Posterior vena cava (tissue), 2 donors: ENCODE results near the gene PIGW. TPM values are rescaled to one million over a fixed set of nuclear protein-coding genes. Genes with fewer than 3 reads are reported as not detected.
A peak's percentile ranks its signal among the peaks of the same experiment; 100 is the strongest.

Experiments
- DNase-seq: peaks from one replicate; pipeline ENCODE4 v3.0.0-alpha.2; 2020; ENCODE audit warnings: low spot score
- intact Hi-C, 2 donors: fragments of 100-400 bp; cut with DNase I; formaldehyde crosslinking; loops; one replicate each; pipeline versions ENCODE4 v1.14.1 to v1.14.2; 2022 to 2023
- long read RNA-seq, 2 donors: library from polyadenylated mRNA; unstranded; transcript quantifications; one replicate each; pipeline ENCODE4 v2.0.0, GENCODE V29; 2020 to 2021
- total RNA-seq, 2 donors: library from RNA; stranded (reverse); fragmentation: NEBNext Ultra II Directional; extraction: Animal tissue kit (Norgen Biotek cat#: 25700); gene quantifications; one replicate each; pipeline ENCODE4 v1.2.1, GENCODE V29; 2021
- donor health status: DM: yes; HTN: yes; CAD: no.
- donor health status: DM: yes; HTN: yes; CAD: no.

PIGW gene
- 1 to 10 TPM; 6.0 to 6.3 TPM for total RNA-seq
- long read RNA-seq, donor 1, partial matches to known transcripts, result 0 of 4 reads
- long read RNA-seq, donor 1, other reads (novel, unspliced or antisense), result 0 of 4 reads
- long read RNA-seq, donor 2, partial matches to known transcripts, result 1 of 3 reads
- long read RNA-seq, donor 2, other reads (novel, unspliced or antisense), result 0 of 3 reads

- intact Hi-C loops, result no loop called here
- DNase-seq, result peak; percentile 97
Measured at GRCh38 chr17:36534840-36535668, at the start of gene PIGW, which contains the start of gene MYO19. PIGW (plus strand) TSS chr17:36534987; CDS start chr17:36537102, 2,115 bp downstream. MYO19 (minus strand) TSS chr17:36534868; CDS start chr17:36532538, 2,330 bp downstream.

DNA sequence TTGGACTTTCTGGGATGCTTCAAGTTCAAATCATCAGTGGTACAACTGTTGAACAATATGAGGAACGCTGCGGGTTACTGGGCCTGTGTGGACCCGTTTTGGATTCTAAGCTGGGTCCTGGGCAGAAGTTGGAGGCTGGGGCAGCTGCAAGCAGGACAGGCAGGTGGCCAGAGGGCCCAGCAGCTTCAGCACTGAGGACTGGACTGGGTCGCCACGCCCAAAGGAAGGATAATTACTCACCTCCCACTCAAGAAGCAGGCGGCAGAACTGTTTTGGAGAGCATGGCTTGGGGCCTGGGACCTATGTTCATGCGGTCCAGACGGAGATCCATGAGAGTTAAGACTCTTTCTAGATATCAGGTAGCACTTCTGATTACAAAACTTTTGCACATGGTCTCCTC lies 49.8 kb upstream of the PIGW start:
- DNase-seq, result no peak
- intact Hi-C loops, result loop anchor here in 1 of 2 donors (10.0 kb wide), 1 partner anchor 520 kb away; no protein-coding TSS in a partner anchor

DNA sequence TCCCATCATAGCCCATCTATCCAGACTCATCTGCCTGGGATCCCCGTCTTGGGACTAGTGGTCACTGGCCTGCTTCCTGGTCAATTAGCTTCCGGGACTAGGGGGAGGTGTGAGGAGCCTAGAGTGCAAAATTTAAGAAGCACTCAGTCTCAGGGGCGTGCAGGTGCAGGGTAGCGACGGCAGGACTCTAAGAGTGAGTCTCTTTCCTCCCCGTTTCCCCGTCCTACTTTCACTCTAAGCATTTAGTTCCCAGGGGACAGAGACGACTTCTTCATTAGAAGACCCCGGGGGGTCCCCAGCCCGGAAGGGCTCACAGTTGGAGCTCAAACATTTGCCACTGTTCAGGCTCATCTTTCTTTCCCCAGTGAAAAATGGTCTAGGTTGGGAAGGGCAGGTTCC lies 49.0 kb upstream of the PIGW start:
- no peak for DNase-seq
- intact Hi-C loops, result loop anchor here in 1 of 2 donors (10.0 kb wide), 1 partner anchor 521 kb away; no protein-coding TSS in a partner anchor

DNA sequence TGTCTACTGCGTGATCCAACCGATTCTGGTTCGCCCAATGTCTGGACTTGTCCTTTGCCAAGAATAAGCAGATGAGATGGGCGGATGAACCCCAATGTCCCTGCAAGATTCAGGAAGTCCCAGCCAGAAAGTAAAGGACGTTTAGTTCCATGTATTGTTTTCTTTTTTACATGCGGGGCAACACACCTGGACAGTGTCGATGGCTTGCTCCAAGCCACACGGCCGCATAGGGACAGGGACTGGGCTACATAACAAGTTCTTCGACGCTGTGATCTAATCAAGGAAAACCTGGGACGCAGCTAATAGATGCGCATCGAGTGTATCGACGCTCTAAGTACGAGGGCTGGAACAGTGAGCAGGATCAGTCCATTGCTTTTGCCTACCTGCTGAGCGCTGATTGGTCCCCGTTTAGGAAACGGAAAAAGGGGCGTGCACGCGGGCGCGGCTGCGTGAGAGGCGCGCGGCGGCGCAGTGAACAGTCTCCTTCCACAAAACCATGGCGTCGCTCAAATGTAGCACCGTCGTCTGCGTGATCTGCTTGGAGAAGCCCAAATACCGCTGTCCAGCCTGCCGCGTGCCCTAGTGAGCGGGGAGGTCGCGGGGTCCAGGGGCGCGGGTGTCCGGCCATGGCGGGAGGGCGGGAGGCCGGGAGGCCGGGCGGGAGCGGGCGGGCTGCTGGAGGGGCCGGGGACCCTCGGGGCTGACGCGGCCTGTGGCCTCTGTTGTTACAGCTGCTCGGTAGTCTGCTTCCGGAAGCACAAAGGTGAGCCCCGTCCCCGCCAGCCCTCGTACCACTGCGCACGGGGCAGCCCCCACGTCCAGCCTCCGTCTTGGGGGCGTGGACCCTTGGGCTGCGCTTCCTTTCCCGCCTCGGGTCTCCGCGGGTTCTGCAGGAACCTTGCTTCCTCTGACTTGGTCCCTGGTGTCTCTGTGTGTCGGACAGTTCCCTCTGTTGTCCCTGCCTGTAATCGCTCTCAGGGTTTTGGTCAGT lies 48.3 kb upstream of the PIGW start, which contains the start of gene ZNHIT3:
Gene ZNHIT3 (plus strand): TSS at position 478 of the 991 bp plus-strand sequence. CDS start 19 bp downstream, at position 497.
- peak; percentile 97 for DNase-seq
- intact Hi-C loops, result loop anchor here in 1 of 2 donors (10.0 kb wide), 1 partner anchor 522 kb away; no protein-coding TSS in a partner anchor

- no peak for DNase-seq
- intact Hi-C loops, result no loop called here
Measured at GRCh38 chr17:36493956-36494355, 40.8 kb upstream of the PIGW start.

- no peak for DNase-seq
- intact Hi-C loops, result no loop called here
Measured at GRCh38 chr17:36494674-36495073, 40.1 kb upstream of the PIGW start.

GRCh38 chr17:36495076-36495578 lies 39.7 kb upstream of the PIGW start:
- intact Hi-C loops, result no loop called here
- DNase-seq, result no peak

- intact Hi-C loops, result no loop called here
- no peak for DNase-seq
Measured at GRCh38 chr17:36496018-36496789, 38.6 kb upstream of the PIGW start.

DNA sequence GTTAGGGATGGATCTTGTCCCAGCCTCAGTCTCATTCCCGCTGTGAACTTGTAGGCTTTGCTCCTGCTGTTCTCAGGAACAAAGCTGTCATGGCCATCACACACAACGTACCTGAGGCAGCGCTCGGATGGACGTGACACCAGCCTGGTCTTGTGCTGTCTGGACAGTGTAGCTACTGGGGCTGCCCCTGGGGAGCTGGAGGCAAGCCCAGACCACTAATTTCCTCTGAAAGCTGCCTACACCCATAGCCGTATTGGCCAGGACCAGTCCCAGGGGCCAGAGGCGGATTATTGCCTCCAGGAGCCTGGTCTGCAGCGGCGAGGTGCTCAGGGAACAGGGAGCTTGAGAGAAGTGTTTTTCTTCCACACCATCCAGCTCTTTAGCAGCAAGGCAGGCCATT lies 36.6 kb upstream of the PIGW start:
- no peak for DNase-seq

GRCh38 chr17:36498560-36499300 lies 36.1 kb upstream of the PIGW start:
- DNase-seq, result no peak
- intact Hi-C loops, result no loop called here

More for the DNA sequence above, 36.6 kb upstream of the PIGW start:
- intact Hi-C loops, result no loop called here

- intact Hi-C loops, result no loop called here
- no peak for DNase-seq
Measured at GRCh38 chr17:36500745-36501225, 34.0 kb upstream of the PIGW start.

GRCh38 chr17:36501351-36501750 lies 33.4 kb upstream of the PIGW start:
- intact Hi-C loops, result no loop called here
- DNase-seq, result no peak

DNA sequence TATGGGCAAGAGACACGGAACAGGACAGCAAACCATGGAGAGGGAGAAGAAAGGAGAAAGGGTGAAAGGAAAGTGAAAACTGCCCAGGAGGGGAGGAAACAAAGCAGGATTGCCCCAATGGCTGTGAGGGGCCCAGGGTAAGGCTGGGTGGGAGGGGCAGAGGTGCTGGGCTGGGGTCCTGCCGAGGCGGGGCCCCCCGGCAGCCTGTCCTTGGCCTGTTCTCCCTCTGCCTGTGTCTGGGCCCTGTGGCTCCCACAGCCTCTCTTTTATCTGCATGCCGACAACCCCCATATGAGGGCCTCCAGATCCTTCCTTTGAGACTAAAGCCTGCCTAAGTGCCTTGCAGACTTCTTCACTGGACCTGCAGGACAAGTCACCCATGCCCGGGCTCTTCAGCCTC lies 32.8 kb upstream of the PIGW start:
- intact Hi-C loops, result no loop called here
- no peak for DNase-seq

DNA sequence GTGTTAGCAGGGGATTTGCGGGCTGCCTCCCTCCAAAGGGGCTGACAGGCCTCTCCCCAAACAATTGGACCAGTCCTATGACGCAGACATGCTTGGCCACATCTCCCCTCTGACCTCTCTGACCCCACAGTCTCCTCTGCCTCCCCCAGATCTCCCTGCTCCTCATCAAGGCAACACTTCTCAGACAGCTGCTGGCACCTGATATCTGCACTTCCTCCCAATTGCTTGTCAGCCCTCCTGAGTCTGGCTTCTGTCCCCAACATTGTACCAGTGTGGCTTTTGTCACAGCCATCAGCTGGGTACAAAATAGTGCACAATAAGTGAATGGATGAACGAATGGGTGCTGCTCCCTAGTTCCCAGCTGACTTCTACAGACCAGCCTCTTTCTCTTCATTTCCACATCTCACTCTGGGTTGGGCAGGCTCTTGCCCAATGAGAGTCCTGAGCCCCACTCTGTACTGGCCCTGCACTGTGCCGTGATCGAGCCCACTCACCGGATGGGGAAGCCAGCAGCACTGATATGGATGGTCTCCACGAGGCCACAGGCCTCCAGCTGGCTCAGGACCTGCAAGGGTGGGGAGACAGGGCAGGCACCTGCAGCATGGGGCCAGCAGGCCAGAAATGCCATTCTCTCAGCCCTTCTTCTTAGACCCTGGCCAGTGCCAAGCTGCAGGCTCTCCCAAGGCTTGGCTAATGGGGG lies 31.2 kb upstream of the PIGW start:
- no peak for DNase-seq
- intact Hi-C loops, result no loop called here

- DNase-seq, result no peak
- intact Hi-C loops, result no loop called here
Measured at GRCh38 chr17:36504156-36504545, 30.6 kb upstream of the PIGW start.

DNA sequence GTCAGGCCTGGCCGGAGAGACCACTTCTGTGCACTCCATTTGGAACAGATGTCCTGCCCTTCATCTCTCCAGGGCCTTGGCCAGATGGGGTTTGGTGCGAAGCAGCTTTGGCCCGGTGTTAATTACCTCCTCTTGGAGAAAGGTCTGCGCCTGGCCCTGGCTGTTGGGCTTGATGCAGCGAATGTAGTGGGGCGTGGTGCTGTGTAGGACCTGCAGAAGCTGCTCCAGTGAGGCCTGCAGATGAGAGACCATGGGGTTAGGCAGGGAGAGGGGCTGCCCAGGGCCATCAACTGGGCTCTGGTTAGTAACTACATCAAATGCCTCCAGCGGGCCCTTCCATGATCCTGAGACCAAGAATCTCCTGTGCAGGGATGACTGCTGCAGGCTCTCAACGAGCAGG lies 29.6 kb upstream of the PIGW start:
- DNase-seq, result no peak
- intact Hi-C loops, result no loop called here

GRCh38 chr17:36506249-36506826 lies 28.4 kb upstream of the PIGW start:
- DNase-seq, result no peak
- intact Hi-C loops, result no loop called here
